NCI-H2227 treated with DMSO at 0.1 percent for 48 hours (cell line): Measurements from ENCODE around the gene C5orf63.
"Not testable (repeated sequence)": the region's sequence is repeated elsewhere in the genome, so short reads cannot be mapped to it uniquely, and the experiment has no call there.

ENCODE experiments used
- DNase-seq: peaks from one replicate; lab custom pipeline; 2025; lab: John Stamatoyannopoulos, UW

The C5orf63 gene

GRCh38 chr5:127074466-127074865, 1.2 kb upstream of the C5orf63 start:
- DNase-seq: no peak

- DNase-seq: no peak
Measured at GRCh38 chr5:127070243-127070642, 3.1 kb downstream of the C5orf63 start.

DNA sequence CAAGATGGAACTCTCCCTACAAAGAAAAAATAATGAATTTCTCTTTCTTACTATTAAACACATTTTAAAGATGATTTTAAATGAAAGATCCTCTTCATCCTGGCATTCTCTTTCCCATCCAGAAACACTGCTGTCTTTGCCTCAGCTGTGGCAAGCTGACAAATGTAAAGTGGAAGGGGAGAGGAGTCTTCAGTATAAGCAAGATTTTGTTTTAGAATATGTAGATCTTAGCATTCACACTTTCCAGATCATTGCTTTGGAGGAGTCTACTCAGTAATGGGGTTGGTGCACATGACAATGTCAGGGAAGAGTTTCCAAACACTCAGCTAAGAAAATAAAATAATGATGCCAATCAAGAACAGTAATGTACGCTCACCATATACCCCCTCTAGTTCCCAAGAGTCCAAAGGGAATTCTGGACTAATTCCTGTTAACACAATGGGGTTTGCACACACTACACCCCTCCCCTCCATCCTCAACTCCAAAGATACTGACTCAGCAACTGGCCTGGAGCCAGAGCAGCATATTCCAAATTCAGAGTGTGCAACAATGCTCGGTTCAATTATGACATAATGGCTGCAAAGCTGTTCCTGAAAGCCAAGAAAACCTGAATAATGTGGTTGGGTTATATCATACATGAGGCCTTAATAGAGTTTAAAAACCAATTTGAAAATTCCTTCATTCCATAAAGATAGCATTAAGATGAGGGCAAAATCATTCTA, 4.6 kb downstream of the C5orf63 start:
- no peak for DNase-seq

DNA sequence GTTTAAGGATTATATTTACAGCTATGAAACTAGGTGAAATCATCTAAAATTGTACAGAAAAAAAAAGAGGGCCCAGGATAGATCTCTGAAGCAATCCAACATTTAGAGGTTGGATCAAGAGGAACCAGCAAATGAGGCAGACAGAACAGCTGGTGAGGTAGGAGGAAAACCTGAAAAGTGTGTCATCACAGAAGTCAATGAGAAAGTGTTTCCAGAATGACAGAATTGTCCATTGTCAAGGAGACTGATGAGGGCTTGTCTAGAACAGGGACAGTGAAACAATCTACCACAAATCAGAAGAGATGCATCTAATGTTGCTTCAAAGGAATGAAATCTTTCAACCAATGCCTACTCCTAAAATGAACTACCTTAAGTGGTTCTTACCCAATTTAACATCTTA, 6.6 kb downstream of the C5orf63 start:
- DNase-seq: no peak

DNA sequence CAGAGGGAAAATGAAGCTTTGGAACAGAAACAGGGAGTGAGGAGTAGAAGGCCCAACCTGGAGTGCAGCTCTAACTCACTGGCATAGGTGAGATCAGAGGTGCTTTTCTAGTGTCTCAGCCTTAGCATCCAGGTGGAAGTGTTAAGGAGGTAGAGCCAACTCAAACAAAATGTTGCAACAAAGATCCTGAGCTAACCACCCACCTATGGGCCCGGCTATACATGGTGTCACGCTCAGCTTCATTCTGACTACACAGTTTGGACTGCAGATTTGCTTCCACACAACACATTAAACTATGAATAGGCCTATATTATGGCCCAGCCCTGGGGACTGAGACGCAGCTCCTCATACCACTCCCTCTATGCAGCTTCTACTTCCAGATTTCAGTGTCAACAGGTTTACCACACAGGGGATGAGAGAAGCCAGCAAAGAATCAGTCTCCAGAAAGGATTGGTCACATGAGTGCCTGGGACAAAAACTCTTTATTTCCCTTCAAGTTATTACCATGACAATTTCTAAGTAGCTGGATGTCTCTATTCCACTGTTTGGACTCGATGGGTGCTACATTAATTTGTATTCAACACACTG, 9.0 kb downstream of the C5orf63 start:
- no peak for DNase-seq

- no peak for DNase-seq
Measured at GRCh38 chr5:127063257-127063913, 9.9 kb downstream of the C5orf63 start.

- no peak for DNase-seq
Measured at GRCh38 chr5:127061956-127062355, 11.3 kb downstream of the C5orf63 start.

- DNase-seq: no peak
Measured at GRCh38 chr5:127061537-127061936, 11.8 kb downstream of the C5orf63 start.

DNA sequence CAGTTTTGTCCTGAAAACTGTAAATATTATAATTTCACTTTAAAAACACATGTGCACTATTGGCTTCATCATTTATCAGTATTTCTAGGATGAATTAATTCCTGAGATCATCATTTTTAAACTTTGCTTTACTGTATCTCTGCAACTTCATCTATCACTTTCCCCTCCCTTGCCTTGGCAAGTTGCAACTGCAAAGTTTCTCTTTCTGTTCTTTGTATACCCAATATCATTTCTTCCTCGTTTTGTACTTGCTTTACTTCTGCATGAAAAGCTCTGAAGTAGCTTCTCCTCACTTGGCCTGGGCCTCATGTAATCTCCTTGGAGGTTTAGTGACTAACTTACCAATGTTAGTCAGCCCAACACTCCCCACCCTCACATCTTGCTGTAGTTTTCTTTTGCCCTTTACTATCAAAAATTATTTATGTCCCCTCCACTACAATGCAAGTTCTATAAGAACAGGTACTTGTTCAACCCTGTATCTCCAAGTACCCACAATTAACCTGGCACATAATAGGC, 12.8 kb downstream of the C5orf63 start:
- DNase-seq: no peak

GRCh38 chr5:127056896-127057295, 16.4 kb downstream of the C5orf63 start:
- DNase-seq: no peak

- no peak for DNase-seq
Measured at GRCh38 chr5:127055880-127056653, 17.2 kb downstream of the C5orf63 start.

- DNase-seq: not testable (repeated sequence)
Measured at GRCh38 chr5:127053551-127053950, 19.8 kb downstream of the C5orf63 start.

DNA sequence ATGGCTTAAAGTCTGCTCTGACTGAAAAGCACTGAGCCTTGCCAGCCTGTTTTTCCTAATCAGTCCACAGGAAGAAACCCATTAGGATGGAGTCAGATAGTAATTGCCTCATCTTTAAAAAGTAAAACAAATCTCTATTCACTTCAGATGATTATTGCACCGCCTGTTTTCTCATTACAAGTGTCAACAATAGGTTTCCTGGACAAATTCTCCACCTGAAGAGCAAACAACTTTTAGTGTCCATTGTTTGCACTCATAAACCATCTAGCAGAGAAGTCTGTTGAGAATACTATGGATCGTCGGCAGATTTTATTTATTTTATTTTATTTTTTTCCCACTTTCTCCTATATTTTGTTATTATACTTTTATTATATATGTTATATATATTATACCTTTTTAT, 20.3 kb downstream of the C5orf63 start:
- no peak for DNase-seq

GRCh38 chr5:127051591-127051990, 21.7 kb downstream of the C5orf63 start:
- no peak for DNase-seq

DNA sequence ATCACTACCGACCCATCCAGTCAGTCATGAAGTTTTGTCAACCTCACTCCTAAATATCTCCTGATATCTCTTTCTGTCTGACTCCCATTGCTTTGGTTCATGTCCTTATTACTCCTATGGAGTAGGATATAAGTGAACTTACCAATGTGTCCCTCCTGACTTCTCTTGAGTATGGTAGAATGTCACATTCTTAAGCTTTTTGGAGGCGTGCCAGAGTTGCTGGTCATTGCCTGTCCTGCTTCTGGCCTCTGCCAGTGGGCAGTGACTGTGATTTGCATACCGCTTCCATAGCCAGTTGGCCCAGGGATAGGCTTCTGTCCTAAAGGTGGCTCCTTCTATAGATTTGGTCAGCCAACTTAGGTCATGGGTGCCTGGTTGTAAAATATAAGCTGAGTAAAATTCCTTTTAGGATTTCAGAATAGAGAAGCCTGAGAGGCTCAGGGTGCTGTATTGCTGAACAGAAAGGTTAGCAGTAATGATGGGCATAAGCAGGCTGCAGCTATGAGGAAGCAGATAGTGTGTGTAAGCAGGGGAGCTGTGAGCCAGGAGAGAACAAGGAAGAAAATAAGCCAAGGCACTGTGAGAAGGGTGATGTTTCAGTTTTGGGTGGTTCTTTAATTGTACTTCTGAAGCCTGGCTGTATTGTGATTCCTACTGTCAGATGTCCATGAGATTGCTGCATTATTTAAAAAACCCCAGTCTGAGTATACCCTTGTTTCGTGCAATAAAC, 26.8 kb downstream of the C5orf63 start:
- no peak for DNase-seq

DNA sequence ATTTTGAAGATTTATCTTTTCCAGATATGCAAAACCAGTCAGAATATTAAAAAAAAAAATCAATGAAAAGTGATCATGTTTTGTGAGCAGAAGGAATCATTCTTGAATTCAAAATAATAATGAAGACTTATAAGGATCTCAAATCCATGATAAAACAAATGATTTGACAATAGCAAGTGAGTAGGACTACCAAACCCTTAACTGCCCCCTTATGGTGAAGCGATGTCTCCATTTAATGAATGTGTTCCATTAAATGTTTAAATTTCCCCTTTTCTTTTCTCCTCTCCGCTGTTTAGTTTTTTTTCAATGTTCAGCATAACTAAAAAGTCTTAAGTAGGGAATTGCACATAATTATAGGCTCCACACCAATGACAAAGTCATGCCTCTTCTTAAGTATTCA, 30.7 kb downstream of the C5orf63 start:
- DNase-seq: no peak

- no peak for DNase-seq
Measured at GRCh38 chr5:127041571-127041970, 31.7 kb downstream of the C5orf63 start.

GRCh38 chr5:127040796-127041520, 32.3 kb downstream of the C5orf63 start:
- peak; percentile 29 for DNase-seq

- no peak for DNase-seq
Measured at GRCh38 chr5:127038550-127038949, 34.8 kb downstream of the C5orf63 start.

- DNase-seq: no peak
Measured at GRCh38 chr5:127031863-127032232, 41.5 kb downstream of the C5orf63 start.
